MV-4-11 (cell line): ENCODE measurements around the gene KMT5B.

ENCODE experiments used
- DNase-seq: peaks from one replicate; lab custom pipeline; 2025; lab: John Stamatoyannopoulos, UW

KMT5B gene

DNA sequence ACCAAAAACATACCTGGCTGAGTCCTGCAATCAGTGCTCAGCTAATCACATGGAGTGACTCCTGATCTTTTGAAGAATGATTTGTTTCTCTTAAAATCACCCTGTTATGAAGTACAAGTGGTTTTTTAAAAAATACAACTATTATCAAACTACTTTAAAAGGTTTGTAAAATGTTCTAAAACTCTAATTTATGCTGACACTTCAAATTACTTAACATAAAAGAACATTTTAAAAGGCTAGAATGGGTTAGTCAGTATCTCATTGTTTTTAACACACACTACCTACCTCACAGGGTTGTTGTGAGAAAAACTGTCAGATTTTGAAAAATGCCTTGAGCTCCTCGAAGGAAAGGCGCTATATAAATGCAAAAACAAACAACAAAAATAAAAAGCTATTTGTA is 33.2 kb downstream of the KMT5B start:
- no peak for DNase-seq

DNA sequence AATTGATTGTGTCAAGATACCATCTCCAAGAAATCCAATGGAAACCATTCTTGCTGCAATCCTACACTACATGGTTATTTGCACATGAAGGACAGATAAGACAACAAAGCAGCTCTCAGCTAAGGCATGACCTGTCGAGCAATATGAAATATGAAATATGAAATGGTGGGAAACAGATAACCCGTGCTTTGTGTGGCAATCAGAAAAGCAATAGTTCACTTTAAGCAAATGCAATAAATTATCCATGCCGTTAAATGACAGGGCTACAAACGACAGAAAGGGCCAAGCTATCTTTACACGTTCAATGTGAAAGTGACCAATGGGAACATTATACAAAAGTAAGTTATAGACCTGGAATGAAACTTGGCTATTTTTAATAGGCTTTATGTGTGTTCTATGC is 35.2 kb downstream of the KMT5B start:
- DNase-seq, result no peak

DNA sequence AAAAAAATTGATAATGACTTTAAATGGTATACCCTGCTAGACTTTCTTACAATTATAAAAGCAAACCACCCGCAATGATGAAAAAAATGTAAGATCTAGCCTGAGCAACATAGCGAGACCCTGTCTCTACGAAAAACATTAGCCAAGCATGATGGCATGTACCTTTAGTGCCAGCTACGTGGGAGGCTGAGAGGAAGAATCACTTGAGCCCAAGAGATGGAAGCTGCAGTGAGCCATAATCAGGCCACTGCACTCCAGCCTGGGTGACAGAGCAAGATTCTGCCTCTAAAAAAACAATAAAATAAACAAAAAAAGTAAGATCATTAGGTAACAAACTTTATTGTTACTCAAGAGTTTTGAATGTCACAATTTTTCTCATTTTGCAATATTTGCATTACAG is 39.2 kb downstream of the KMT5B start:
- DNase-seq, result no peak

DNA sequence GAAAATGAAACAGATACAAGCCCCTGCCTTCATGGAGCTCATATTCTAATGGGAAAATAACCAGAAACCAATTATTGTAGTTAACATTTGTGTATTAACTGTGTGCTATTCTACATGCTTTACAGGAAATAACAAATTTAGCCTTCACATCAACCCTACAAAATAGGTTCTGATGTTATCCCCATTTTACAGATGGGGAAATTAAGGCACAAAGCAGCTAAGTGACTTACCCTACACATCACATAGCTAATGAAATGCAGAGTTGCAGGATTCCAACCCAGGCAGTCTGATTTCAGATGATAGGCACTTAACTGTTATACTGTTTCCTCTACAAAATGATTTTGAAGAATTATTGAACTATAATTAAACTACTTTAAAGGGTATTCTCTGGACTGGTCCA is 43.7 kb downstream of the KMT5B start:
- DNase-seq, result no peak

DNA sequence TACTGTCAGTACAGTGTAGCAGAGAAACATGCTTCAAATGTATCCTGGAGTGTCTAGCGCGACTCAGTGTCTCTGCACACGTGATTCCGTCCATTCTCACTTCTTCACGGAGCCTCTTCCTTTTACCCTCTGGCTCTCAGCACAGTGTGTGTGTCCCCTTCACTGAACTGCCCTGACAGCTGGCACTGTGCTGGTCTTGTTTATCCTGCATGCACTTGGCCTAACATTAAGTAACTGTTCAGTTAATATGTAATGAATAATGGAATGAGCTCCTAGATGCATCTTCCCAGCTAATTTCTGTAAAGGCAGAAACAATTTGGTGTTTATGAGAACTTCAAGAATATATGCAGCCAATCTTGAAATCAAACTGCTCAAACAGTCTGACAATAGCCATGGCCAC is 44.4 kb downstream of the KMT5B start:
- no peak for DNase-seq

DNA sequence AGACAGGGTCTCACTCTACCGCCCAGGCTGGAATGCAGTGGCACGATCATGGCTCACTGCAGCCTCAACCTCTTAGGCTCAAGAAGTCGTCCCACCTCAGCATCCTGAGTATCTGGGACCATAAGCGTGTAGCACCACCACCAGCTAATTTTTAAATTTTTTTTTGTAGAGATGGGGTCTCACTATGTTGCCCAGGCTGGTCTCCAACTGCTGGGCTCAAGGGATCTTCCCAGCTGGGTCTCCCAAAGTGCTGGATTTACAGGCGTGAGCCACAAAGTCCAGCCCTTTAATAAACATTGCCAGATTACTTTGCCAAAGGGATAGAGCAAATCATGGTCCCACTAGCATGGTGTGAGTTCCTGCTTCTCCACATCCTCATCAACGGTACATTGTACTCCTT is 45.6 kb downstream of the KMT5B start:
- DNase-seq, result no peak

DNA sequence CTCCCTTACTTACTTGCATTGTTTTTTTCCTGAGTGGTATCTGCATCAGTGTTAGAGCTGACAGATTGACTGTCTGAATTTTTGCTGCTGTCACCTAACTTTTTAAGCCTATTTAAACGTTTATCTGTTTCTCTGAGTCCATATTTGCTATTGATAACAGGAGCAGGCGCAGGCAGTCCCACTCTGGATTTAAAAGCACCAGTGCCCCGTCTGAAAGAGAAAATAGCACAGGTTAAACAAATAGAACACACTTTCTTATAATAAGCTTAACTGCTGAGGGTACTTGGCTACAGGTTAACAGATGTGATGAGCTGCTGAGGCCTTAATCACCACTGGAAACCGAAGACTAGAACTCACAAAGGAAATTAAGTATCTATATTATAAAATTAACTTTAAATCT is 46.1 kb downstream of the KMT5B start:
- DNase-seq, result no peak

DNA sequence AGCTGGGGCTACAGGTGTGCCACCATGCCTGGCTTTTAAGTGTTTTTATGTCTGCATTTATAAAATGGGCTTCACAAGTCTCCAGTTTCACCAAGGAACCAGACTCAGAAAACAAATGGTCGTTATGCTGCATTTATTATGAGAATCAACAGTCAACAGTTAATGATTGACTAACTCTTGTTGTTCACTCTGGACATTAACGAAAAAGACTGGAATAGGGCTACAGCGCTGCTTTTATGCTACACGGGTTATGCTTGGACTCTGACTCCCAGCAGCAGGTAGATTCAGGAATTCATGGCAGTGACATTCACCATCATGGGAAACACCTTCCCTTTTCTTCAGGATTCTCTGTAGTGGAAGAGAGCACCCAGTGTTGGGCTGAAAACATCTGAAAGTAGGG is 47.5 kb downstream of the KMT5B start:
- DNase-seq, result no peak

DNA sequence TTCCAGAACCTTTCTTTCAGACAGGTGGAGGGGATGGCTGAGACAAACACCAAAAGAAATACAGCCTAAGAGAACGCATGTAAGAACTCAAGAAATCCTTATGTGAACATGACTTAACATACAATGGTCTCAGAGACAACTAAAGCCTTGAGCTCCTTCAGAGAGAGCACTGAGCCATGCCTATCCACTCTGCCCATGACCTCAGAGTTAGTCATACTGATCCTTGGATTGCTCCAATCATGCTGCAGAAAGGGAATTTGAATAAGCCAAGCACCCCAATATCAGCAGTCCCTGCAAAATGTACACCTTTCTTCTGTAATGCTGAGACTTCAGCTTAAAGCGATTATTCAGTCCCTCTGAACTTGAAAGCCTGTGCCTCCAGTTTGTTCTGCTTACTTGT is 48.7 kb downstream of the KMT5B start:
- no peak for DNase-seq

DNA sequence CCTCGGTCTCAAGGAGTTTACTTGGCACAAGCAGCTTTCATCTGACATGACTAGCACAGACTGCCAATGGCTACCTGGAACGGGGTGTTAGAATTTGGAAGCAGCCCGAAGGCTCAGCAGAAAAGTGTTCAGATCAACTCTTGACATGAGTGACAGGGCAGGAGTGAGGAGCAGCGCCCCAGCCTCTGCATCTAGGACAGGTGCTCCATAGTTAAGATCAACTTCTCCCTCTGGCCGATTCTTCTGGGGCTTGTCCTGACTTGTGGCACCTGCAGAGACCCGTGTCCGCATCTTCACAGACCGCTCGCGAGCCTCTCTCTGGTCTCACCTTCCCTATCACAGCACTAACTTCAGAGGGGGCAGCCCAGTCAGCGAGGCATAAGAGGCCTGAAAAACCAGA is 49.4 kb downstream of the KMT5B start:
- no peak for DNase-seq

DNA sequence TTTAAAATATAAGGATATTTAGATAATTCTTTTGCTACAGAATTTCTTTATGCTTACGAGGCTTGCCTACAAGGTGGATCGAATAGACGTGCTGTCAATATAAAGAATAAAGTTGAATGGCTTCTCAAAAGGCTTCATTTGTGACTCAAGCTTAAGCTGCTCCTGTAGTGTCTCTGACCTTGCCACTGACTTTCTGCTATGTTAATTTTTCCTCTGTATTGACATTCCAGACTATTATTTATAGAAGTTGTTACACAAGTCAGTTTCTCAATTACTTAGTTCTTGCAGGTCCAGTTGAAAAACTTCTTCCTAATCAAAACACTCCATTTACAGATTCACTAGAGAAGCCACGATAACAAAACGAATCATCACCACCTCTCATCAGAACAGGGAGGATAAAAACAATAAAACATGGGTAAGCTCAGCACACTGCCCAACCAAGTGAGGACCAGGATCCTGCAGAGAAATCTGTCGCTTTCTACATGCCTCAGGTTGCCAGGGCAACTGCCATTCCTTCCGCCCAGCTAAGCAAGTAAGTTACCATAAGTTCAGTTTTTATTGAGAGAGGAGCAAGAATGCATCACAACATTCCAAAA is 52.9 kb downstream of the KMT5B start:
- no peak for DNase-seq

DNA sequence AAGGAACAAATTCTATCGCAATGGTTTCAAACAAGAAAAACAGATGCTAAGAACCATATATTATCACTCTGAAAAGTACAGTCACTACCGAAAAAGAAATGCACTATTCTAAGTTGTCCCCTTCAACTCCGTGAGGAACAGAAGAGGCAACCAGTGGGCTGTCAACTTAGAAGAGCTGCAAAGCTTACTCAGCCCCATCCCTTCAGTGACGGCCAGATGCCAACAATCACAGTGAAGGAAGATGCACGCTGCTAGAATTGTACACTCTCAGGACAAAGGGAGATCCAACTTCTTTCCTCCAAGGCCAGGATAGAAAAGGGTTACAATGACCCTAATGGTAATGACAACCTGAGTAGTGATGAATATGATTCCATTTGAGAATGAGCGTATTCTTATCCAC is 53.4 kb downstream of the KMT5B start:
- no peak for DNase-seq

DNA sequence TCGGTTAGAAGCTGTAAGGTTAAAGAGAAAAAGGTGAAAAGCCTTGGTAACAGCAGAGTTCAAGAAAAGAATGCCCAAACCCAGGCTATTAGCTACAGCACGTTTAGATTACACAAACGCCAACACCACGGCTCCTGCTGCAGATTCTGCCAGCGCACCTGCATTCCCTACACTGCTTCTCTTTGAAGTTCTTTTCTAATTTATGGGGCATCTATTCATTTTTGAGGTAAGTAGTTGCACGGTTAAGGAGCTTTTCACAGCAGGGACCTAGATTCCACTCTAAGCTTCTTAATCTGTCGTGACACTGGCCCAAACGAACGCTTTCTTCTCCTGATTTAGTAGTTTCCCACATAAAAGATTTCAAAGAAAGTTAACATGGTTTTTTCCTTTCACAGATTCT is 53.9 kb downstream of the KMT5B start:
- DNase-seq, result no peak

DNA sequence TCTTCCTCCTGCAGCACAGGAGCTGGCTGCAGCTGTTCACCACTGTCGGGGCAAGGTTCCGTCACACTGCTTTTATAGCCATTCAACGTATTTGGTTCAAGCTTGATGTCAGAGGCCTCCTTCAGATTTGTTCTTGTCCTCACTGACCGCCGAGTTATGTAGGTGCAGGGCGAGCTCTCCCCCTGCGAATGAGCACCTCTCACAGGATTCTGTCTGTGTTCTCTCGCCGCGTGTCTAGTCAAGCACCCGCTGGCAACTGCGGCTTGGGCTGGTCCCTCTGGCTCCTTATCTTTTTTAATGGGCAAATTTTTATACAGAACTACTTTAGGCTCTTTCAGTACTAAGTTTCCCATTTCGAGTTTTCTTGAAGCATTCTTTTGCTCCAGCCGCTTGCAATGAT is 54.5 kb downstream of the KMT5B start:
- no peak for DNase-seq

DNA sequence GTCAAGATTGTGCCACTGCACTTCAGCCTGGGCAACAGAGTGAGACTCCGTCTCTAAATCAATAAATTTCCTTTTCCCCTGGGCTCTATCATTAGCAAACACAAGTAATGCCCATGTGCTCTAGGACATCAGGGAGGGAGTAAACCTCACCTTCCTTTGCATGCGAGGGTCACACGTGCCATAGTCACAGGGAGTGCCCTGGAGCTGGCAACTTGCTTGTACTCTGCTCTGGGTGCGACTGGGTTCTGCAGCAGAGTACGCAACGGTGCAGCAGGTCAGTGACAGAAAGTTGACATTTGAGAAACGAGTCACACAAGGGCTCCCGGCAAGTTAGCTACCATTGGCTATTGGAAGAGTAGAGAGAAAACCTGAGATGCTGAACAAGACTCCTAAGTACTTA is 59.4 kb downstream of the KMT5B start:
- no peak for DNase-seq

DNA sequence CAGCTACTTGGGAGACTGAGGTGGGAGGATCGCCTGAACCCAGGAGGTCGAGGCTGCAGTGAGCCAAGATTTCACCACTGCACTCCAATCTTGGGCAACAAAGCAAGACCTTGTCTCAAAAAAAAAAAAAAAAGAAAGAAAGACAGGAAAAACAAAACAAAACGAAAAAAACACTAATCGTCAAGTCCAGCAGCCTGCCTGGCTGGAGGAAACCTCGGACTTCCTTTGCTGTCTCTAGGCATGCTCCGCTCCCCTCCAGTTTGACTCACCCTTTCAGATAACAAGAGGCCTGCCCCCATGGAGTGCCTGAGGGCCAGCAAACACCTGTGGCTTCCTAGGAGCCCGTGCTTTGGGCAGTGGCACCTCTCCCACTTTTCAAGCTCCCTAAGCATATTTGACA is 63.1 kb downstream of the KMT5B start:
- DNase-seq, result peak; percentile 51

DNA sequence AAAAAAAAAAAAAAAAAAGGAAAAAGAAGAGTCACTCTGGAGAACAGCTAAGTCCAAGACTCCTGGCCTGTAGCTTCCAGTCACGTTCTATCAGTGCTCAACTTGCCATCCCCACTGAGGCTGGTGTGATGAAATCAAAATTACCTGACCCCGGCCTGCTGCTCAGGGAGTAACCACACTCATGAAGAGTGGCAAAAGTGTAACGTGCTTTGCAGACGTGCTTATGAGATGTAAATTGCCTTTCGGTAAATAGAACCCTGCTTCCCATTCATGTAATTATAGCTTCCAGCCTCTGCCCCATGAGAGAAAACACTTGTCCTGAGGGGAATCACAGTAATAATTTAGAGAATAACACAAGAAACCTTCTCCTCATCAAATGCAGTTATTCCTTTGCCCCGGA is 63.7 kb downstream of the KMT5B start:
- DNase-seq, result no peak

DNA sequence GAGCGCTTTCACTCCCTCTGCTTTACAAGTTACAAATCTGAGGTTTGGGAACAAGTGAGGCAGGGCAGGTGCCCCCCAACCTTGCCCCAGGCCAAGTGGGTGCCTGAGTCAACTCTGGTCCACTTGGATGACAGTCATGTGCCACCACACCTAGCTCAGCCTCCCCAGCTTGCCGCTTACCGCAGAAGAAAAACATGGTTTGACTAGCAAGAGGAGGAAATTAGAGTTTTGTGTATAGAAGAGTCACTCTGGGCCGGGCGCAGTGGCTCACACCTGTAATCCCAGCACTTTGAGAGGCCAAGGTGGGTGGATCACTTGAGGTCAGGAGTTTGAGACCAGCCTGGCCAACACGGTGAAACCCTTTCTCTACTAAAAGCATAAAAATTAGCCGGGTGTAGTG is 64.2 kb downstream of the KMT5B start:
- DNase-seq, result no peak

DNA sequence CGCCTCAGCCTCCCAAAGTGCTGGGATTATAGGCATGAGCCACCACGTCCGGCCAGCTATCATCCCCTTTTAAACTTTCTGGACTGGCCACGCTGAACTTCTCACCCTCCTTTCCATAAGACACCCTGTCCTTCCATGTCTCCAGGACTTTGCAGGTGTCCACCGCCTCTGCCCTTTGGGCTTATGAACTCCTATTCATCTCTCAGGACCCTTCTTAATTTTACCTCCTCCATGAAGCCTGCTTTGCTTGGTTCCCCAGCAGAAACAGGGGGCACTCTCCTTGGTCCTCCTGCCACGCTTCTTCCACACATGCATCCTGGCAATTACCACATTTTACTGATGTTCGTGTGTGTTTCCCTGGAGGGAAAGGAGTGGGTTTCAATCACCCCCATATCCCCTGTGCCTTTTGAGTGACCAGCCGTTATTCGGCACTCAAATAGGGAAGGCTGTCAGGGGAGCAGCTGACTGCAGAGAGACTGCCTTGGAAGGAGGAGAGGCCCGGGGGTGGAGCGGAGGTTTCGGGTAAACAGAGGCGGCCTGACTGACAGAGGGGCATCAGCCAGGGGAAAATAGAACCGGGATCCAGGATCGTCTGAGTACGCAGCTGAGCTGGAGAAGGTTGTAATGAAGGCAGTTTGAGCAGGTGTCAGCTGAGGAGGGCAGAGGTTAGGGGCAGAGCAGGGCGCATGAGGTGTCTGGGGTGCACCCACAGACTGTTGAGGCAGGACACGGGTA is 64.9 kb downstream of the KMT5B start:
- DNase-seq, result no peak

DNA sequence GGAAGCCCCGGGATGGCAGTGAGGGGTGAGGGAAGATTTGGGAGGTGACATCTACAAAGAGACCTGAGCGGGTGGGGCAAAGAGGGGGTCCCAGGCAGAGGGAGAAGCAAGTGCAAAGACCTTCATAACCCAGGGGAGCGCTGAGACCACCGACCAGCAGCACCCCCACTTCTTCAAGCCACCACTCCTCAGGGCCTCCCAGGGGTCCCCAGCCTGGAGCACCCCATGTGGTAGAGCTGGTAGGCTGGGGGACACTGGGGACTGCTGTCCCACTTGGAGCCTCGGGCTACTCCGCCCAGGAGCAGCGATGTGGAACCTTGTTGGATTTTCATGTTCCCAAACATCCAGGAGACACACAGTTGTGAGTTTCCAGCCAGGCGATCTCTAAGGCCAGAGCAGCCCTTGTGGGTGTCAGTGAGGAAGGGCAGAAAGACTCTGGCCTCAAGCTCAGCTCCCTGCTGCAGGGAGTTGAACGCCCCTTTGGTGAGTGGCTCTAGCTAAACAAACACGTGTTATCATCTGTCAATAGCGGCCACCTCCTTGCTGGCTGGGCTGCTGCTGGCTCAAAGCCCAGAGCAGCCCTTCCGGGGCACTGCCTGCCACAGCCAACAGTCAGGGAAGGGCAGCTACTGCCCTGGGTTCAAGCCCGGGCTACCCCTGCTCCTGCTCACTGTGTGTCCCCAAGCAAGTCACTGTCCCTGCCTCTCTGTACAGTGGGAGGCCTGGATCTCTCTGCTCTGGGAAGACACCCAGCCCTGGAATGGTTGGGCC is 66.2 kb downstream of the KMT5B start:
- peak; percentile 41 for DNase-seq

DNA sequence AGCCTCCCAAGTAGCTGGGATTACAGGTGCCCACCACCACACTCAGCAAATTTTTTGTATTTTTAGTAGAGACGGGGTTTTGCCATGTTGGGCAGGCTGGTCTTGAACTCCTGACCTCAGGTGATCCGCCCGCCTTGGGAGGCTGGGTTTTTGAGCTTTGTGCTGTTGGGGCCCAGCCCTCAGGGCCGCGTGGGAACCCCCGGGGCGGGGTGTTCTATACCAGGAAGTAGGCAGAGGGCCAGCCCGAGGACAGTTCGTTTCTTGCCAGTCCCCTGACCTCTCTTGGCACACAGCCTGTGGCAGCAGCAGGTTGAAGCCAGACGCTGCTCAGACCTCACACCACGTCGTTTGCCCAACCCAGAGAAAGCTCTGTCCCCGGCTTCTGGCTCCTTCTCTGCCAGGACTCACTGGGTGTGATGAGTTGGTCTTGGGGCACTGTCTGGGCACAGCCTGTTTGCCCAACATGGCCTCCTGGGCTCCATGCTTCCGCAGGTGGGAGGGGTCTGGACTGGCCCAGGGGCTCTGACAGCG is 67.0 kb downstream of the KMT5B start:
- peak; percentile 34 for DNase-seq

DNA sequence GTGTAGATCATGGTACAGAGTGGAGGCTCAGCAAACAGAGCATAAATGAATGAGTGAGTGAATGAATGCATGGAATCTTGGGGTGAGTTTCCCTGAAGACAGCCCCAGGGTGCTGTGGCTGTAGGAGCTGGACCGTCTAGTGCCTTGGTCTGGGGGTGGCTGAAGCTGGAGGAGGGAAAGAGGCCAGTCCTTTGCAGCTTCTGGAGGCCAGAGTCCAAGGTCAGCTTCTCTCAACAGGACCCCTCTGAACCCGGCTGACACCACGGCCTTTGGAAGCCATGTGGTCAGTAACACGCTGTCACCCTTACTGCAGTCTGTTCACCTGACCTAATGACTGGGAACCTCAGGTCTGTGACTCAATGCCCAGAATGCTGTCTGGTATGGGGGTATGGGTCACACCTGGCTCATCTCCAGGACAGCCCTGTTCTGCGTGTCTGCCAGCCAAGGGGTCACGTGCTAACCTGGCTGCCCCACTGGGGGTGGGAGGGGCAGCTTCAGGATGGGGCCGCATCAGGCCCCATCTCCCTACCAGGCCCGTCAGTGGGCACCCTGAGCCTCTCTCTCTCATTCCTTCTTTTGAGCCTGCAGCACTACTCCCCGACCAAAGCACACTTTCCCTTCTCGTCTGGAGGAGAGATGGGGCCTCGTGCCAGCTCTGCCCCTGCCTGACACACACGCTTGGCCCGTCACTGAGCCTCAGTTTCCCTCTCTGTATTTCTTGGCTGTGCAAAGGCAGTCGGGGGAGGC is 67.8 kb downstream of the KMT5B start:
- DNase-seq, result no peak

DNA sequence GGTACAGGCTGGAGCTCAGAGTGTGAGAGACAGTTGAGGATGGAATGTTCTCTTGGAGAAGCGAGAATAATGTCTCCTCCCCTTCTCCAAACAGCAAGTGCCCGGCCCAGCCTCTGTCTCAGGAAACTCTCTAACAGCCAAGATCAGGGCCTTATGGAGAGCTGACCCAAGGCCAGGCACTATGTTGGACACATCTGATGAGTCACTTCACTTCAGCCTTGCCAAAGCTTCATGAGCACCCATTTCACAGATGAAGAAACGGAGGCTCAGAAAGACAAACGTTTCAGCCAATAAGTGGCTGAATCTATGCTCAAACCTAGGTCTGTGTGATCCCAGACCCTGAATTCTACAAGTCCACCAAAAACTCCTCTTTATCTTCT is 69.8 kb downstream of the KMT5B start:
- DNase-seq, result no peak
